H1 (cell line): ENCODE measurements around the gene STXBP5. TPM values are rescaled to one million over a fixed set of nuclear protein-coding genes. Genes with fewer than 3 reads are reported as not detected.

Experiments used
- CTCF ChIA-PET: fragments of 300-600 bp; sonication (Branson Sonifier 250); formaldehyde crosslinking; loops from one replicate; lab custom pipeline; 2021; ENCODE audit not compliant: partially characterized antibody; lab: Charles Lee
- POLR2A ChIA-PET: fragments of 300-600 bp; sonication (Branson Sonifier 250); formaldehyde crosslinking; loops from one replicate; lab custom pipeline; 2021; ENCODE audit warnings: inconsistent platforms; ENCODE audit not compliant: partially characterized antibody; lab: Charles Lee
- DNase-seq, 2 experiments: peaks; one replicate each; pipeline versions ENCODE4 v3.0.0 to v3.0.0-alpha.2; 2010 to 2022; ENCODE audit warnings: low spot score in 2 of 2, low read depth in 1 of 2, mixed read lengths in 1 of 2
- FAIRE-seq: peaks from 2 replicates; lab custom pipeline; 2011; peaks lifted over from hg19 to GRCh38; lab: Jason Lieb, UNC
- H2AFZ ChIP-seq: 2 replicates; pipeline ENCODE4 v1.8.1; 2012; ENCODE audit warnings: low read length, inconsistent platforms
- H2AK5ac ChIP-seq: 2 replicates; pipeline ENCODE4 v1.6.1; 2013; ENCODE audit warnings: low read depth, low read length
- H2BK120ac ChIP-seq: replicated peaks from 2 replicates; pipeline ENCODE3; 2013; ENCODE audit warnings: low read depth, low read length, inconsistent platforms
- H2BK12ac ChIP-seq: 2 replicates; pipeline ENCODE4 v1.6.1; 2013; ENCODE audit warnings: low read depth, low read length
- H2BK15ac ChIP-seq: 2 replicates; pipeline ENCODE4 v1.6.1; 2013; ENCODE audit warnings: low read length
- H2BK20ac ChIP-seq: 2 replicates; pipeline ENCODE4 v1.6.1; 2013; ENCODE audit warnings: low read length
- H2BK5ac ChIP-seq: 2 replicates; pipeline ENCODE4 v1.6.1; 2013; ENCODE audit warnings: low read depth, low read length
- H3K14ac ChIP-seq: 2 replicates; pipeline ENCODE4 v1.6.1; 2013; ENCODE audit warnings: inconsistent platforms; ENCODE audit not compliant: insufficient read length
- H3K18ac ChIP-seq: 2 replicates; pipeline ENCODE4 v1.6.1; 2013; ENCODE audit warnings: low read length; ENCODE audit errors: extremely low read depth
- H3K23ac ChIP-seq: 2 replicates; pipeline ENCODE4 v1.6.1; 2013; ENCODE audit warnings: inconsistent platforms; ENCODE audit not compliant: insufficient read length
- H3K23me2 ChIP-seq: 2 replicates; pipeline ENCODE4 v1.6.1; 2013; ENCODE audit warnings: low read depth, low read length
- H3K27ac ChIP-seq: 2 replicates; pipeline ENCODE4 v1.6.1; 2011; ENCODE audit warnings: low read depth, low read length, inconsistent platforms
- H3K27me3 ChIP-seq, 4 experiments: replicated peaks in 1 of 4; 1 replicate in 1 of 4; 2 replicates in 3 of 4; pipeline versions ENCODE4 v1.6.1 to v1.8.1; 2011 to 2013; ENCODE audit warnings: low read length in 3 of 4, mild to moderate bottlenecking in 3 of 4, inconsistent platforms in 2 of 4, mixed read lengths in 2 of 4, moderate library complexity in 1 of 4; ENCODE audit not compliant: control insufficient read depth in 3 of 4, insufficient read depth in 3 of 4; ENCODE audit errors: extremely low read depth in 1 of 4
- H3K36me3 ChIP-seq, 4 experiments: 2 replicates each; pipeline versions ENCODE4 v1.6.1 to v1.8.1; 2011 to 2013; ENCODE audit warnings: mild to moderate bottlenecking in 4 of 4, low read length in 3 of 4, moderate library complexity in 2 of 4, control low read depth in 1 of 4, inconsistent platforms in 1 of 4; ENCODE audit not compliant: insufficient read depth in 4 of 4, control insufficient read depth in 2 of 4
- H3K4ac ChIP-seq: replicated peaks from 2 replicates; pipeline ENCODE3; 2013; ENCODE audit warnings: low read length, low read depth, mixed read lengths, inconsistent platforms; ENCODE audit not compliant: insufficient read length
- H3K4me1 ChIP-seq, 4 experiments: replicated peaks in 1 of 4; 1 replicate in 1 of 4; 2 replicates in 3 of 4; pipeline versions ENCODE4 v1.6.1 to v1.8.1; 2011 to 2013; ENCODE audit warnings: low read length in 3 of 4, inconsistent platforms in 2 of 4, mixed read lengths in 1 of 4; ENCODE audit not compliant: insufficient read depth in 4 of 4, control insufficient read depth in 3 of 4
- H3K4me2 ChIP-seq, 2 experiments: 2 replicates each; pipeline versions ENCODE4 v1.6.1 to v1.8.1; 2011 to 2013; ENCODE audit warnings: low read depth in 2 of 2, low read length in 2 of 2, control low read depth in 1 of 2, inconsistent platforms in 1 of 2, mild to moderate bottlenecking in 1 of 2; ENCODE audit not compliant: insufficient read depth in 1 of 2
- H3K4me3 ChIP-seq, 4 experiments: fragments of 200-600, 300-600 bp in 1 of 4; sonication (generic), shearing (Covaris generic), sonication (Bioruptor Twin) in 1 of 4; 2 replicates each; pipeline versions ENCODE4 v1.5.1 to v1.8.1; 2011 to 2016; ENCODE audit warnings: low read length in 4 of 4, low read depth in 3 of 4, control low read depth in 2 of 4, inconsistent platforms in 2 of 4, mild to moderate bottlenecking in 2 of 4, mixed read lengths in 1 of 4, moderate library complexity in 1 of 4; ENCODE audit not compliant: insufficient read depth in 2 of 4; ENCODE audit errors: extremely low read depth in 1 of 4
- H3K56ac ChIP-seq: replicated peaks from 2 replicates; pipeline ENCODE3; 2013; ENCODE audit warnings: low read depth, mild to moderate bottlenecking, mixed read lengths, low read length, inconsistent platforms; ENCODE audit not compliant: insufficient read length
- H3K79me1 ChIP-seq: 2 replicates; pipeline ENCODE4 v1.6.1; 2013; ENCODE audit warnings: low read depth, low read length, control low read depth
- H3K79me2 ChIP-seq, 2 experiments: 2 replicates each; pipeline versions ENCODE4 v1.6.1 to v1.8.1; 2012 to 2013; ENCODE audit warnings: low read length in 2 of 2, mild to moderate bottlenecking in 2 of 2, inconsistent platforms in 1 of 2; ENCODE audit not compliant: insufficient read depth in 2 of 2, control insufficient read depth in 1 of 2
- H3K9ac ChIP-seq, 4 experiments: replicated peaks in 1 of 4; 1 replicate in 1 of 4; 2 replicates in 3 of 4; pipeline versions ENCODE4 v1.6.1 to v1.8.1; 2011 to 2013; ENCODE audit warnings: low read depth in 3 of 4, low read length in 3 of 4, control low read depth in 2 of 4, mild to moderate bottlenecking in 2 of 4, moderate library complexity in 2 of 4, inconsistent platforms in 1 of 4; ENCODE audit errors: extremely low read depth in 1 of 4
- H3K9me3 ChIP-seq, 2 experiments: 2 replicates each; pipeline versions ENCODE4 v1.6.1 to v1.8.1; 2012 to 2013; ENCODE audit warnings: mild to moderate bottlenecking in 2 of 2, moderate library complexity in 2 of 2, control low read depth in 1 of 2, inconsistent platforms in 1 of 2, low read depth in 1 of 2, low read length in 1 of 2, mixed read lengths in 1 of 2; ENCODE audit not compliant: insufficient read depth in 2 of 2
- H4K20me1 ChIP-seq, 2 experiments: replicated peaks in 1 of 2; 2 replicates each; pipeline versions ENCODE3 to v1.8.1; 2011 to 2013; ENCODE audit warnings: inconsistent platforms in 2 of 2, low read length in 2 of 2, mild to moderate bottlenecking in 1 of 2; ENCODE audit not compliant: insufficient read depth in 2 of 2, control insufficient read depth in 1 of 2
- H4K5ac ChIP-seq: 2 replicates; pipeline ENCODE4 v1.6.1; 2013; ENCODE audit warnings: low read length, low read depth, mixed read lengths, inconsistent platforms; ENCODE audit not compliant: insufficient read length
- H4K8ac ChIP-seq: 2 replicates; pipeline ENCODE4 v1.8.0; 2013; ENCODE audit warnings: mild to moderate bottlenecking, moderate library complexity, low read length, inconsistent platforms; ENCODE audit not compliant: insufficient read depth; ENCODE audit errors: extremely low read depth
- H4K91ac ChIP-seq: replicated peaks from 2 replicates; pipeline ENCODE3; 2013; ENCODE audit warnings: low read length, mixed read lengths, inconsistent platforms; ENCODE audit not compliant: insufficient read length
- ASH2L ChIP-seq: fragments of 200-600, 300-600 bp; sonication (generic); IDR thresholded peaks from one replicate; pipeline ENCODE4 v1.7.1; 2017; ENCODE audit warnings: low read length
- BCL11A ChIP-seq, 2 experiments: IDR thresholded peaks; one replicate each; pipeline ENCODE4 v1.6.1; 2011; ENCODE audit warnings: low read depth in 2 of 2, low read length in 2 of 2, mild to moderate bottlenecking in 2 of 2
- CHD2 ChIP-seq: IDR thresholded peaks from 2 replicates; pipeline ENCODE4 v1.6.1; 2012; ENCODE audit warnings: low read length, improper control_type of control experiment
- EZH2 ChIP-seq: fragments of 200-600 bp; sonication (generic); IDR thresholded peaks from 2 replicates; pipeline ENCODE4 v1.7.1; 2012; ENCODE audit warnings: low read depth, mild to moderate bottlenecking, moderate library complexity, low read length, inconsistent platforms; ENCODE audit not compliant: severe bottlenecking
- FOSL1 ChIP-seq: IDR thresholded peaks from 2 replicates; pipeline ENCODE4 v1.6.1; 2011; ENCODE audit warnings: mild to moderate bottlenecking, low read depth, low read length, moderate library complexity; ENCODE audit not compliant: insufficient read depth
- KDM5A ChIP-seq: fragments of 200-600 bp; IDR thresholded peaks from 2 replicates; pipeline ENCODE4 v1.7.1; 2012; ENCODE audit warnings: mild to moderate bottlenecking, low read length, inconsistent platforms, mixed read lengths
- NRF1 ChIP-seq: IDR thresholded peaks from 2 replicates; pipeline ENCODE4 v1.6.1; 2011; ENCODE audit warnings: mild to moderate bottlenecking, low read depth, low read length, improper control_type of control experiment
- SIRT6 ChIP-seq: IDR thresholded peaks from one replicate; pipeline ENCODE4 v1.7.1; 2012; ENCODE audit warnings: low read length, inconsistent platforms
- WGBS, 2 experiments: shearing (Covaris generic) in 1 of 2; methylation state at CpG; one replicate each; pipeline versions ENCODE4 v1.1.6 to v1.1.7; 2013 to 2015; ENCODE audit warnings: low lambda C conversion rate in 2 of 2, mixed read lengths in 2 of 2, inconsistent platforms in 1 of 2, low coverage in 1 of 2, missing lambda C conversion rate in 1 of 2; ENCODE audit not compliant: insufficient replicate concordance in 2 of 2, insufficient coverage in 1 of 2, insufficient read length in 1 of 2; ENCODE audit errors: extremely low coverage in 1 of 2, missing lambda C conversion rate in 1 of 2; 5-methylcytosine and 5-hydroxymethylcytosine counted together
- polyA plus RNA-seq, 7 experiments: library from polyadenylated mRNA; depleted of rRNA in 3 of 7; stranded (reverse) in 5 of 7; unstranded in 2 of 7; fragments of >200 nt in 5 of 7; fragments of 200-250 nt in 2 of 7; gene quantifications; 1 replicate in 5 of 7; 2 replicates in 1 of 7; 4 replicates in 1 of 7; pipeline versions ENCODE4 v1.2.1 to v1.2.3, GENCODE V29; 2011 to 2013; ENCODE audit warnings: missing spikeins in 2 of 7, mixed read lengths in 2 of 7
- total RNA-seq: library from RNA; stranded (reverse); fragmentation: NEBNext Ultra II Directional; extraction: Animal tissue kit (Norgen Biotek cat#: 25700); gene quantifications from 2 replicates; pipeline ENCODE4 v1.2.1, GENCODE V29; 2021
- TF ChIP-seq, protein P1 (sequence below): IDR thresholded peaks from 2 replicates; pipeline ENCODE4 v1.6.1; 2012; ENCODE audit warnings: low read length, inconsistent platforms

Gene STXBP5
- total and polyA plus RNA-seq, 2 of the 8 experiments (the other 6 are each of a cell fraction or from before 2014, with no cell fraction given) = 2.7 to 10.8 TPM

DNA sequence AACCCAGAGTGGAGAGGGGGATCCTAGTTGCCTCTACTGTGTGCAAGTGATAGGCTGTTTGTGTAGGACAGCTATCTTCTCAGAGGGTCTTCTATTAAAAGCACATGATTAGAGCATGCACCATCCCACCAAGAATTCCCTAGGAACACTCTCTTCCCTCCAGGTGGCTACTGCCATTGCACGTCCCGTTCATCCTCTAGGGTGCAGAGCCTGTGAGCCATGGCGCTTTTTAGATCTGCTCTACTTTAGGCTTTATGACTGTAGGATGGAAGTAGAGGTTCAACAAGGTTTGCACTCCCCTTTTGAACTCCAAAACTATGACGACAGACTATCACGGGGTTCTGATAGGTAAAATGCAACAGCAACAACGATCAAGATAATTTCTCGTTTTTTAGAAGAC is 213.7 kb downstream of the STXBP5 start:
- POLR2A ChIA-PET = no interaction called here
- Histone ChIP-seq H4K5ac (no peak overlapping the region), H2AFZ (no peak overlapping the region), H3K14ac (no peak overlapping the region), H3K9ac (no peak overlapping the region), H2BK12ac (no peak overlapping the region), H3K36me3 (no peaks in the 10 kb centered on the region), H4K20me1 (no peaks in the 10 kb centered on the region), H2BK120ac (no peak overlapping the region), H3K9me3 (no peaks in the 10 kb centered on the region), H4K91ac (no peak overlapping the region), H2BK15ac (no peak overlapping the region), H3K4me2 (no peak overlapping the region), H4K8ac (no peak overlapping the region), H3K27me3 (no peaks in the 10 kb centered on the region), H3K18ac (no peak overlapping the region), H2AK5ac (no peak overlapping the region), H3K4me1 (peaks cover 0 to 3% (median 0%) of the 10 kb centered on the region in 4 experiments; a peak in 2 of 7 replicates), H3K23me2 (no peaks in the 10 kb centered on the region), H3K56ac (no peak overlapping the region), H3K4me3 (no peak overlapping the region), H2BK20ac (no peak overlapping the region), H3K23ac (no peak overlapping the region), H2BK5ac (no peak overlapping the region), H3K27ac (no peak overlapping the region), H3K79me1 (no peaks in the 10 kb centered on the region), H3K79me2 (no peaks in the 10 kb centered on the region), H3K4ac (no peak overlapping the region)
- 86% methylated on average over 7 of the region's 7 CpGs; no CpG with 5 or more reads in 1 of the 2 experiments for WGBS, 2 experiments
- DNase-seq (no peak), FAIRE-seq (no peak)
- CTCF ChIA-PET = interaction anchor here (0.7 to 1.0 kb wide), 2 partner anchors 89 to 122 kb away, joined by 3 read pairs; no protein-coding TSS in a partner anchor
- no peak for TF ChIP-seq KDM5A
- TF ChIP-seq, protein P1, sequence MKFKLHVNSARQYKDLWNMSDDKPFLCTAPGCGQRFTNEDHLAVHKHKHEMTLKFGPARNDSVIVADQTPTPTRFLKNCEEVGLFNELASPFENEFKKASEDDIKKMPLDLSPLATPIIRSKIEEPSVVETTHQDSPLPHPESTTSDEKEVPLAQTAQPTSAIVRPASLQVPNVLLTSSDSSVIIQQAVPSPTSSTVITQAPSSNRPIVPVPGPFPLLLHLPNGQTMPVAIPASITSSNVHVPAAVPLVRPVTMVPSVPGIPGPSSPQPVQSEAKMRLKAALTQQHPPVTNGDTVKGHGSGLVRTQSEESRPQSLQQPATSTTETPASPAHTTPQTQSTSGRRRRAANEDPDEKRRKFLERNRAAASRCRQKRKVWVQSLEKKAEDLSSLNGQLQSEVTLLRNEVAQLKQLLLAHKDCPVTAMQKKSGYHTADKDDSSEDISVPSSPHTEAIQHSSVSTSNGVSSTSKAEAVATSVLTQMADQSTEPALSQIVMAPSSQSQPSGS = no peak
- TF ChIP-seq ASH2L = no peak
- no peak for TF ChIP-seq NRF1
- no peak for TF ChIP-seq EZH2
- no peak for TF ChIP-seq SIRT6
- no peak for TF ChIP-seq FOSL1
- TF ChIP-seq CHD2 = no peak
- TF ChIP-seq BCL11A (IDR thresholded peaks at IDR 0.05; ENCODE audit: low read depth in 2 of 2, low read length in 2 of 2) = no peak
